Astrocyte (in vitro differentiated cells and primary cell): ENCODE data around the gene TRAF3IP3.

Experiments used
- EZH2 ChIP-seq: IDR thresholded peaks from 2 replicates; pipeline ENCODE4 v1.6.1; 2012; ENCODE audit warnings: mild to moderate bottlenecking, low read length, inconsistent platforms; ENCODE audit not compliant: insufficient read depth
- TF ChIP-seq, protein P1 (sequence below): IDR thresholded peaks from 2 replicates; pipeline ENCODE4 v1.5.1; 2011; ENCODE audit warnings: low read depth, mild to moderate bottlenecking, inconsistent platforms, low read length, moderate library complexity; ENCODE audit not compliant: insufficient read depth

GRCh38 chr1:209831615-209832014 is 75.8 kb downstream of the TRAF3IP3 start:
- TF ChIP-seq, protein P1, sequence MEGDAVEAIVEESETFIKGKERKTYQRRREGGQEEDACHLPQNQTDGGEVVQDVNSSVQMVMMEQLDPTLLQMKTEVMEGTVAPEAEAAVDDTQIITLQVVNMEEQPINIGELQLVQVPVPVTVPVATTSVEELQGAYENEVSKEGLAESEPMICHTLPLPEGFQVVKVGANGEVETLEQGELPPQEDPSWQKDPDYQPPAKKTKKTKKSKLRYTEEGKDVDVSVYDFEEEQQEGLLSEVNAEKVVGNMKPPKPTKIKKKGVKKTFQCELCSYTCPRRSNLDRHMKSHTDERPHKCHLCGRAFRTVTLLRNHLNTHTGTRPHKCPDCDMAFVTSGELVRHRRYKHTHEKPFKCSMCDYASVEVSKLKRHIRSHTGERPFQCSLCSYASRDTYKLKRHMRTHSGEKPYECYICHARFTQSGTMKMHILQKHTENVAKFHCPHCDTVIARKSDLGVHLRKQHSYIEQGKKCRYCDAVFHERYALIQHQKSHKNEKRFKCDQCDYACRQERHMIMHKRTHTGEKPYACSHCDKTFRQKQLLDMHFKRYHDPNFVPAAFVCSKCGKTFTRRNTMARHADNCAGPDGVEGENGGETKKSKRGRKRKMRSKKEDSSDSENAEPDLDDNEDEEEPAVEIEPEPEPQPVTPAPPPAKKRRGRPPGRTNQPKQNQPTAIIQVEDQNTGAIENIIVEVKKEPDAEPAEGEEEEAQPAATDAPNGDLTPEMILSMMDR: no peak
- no peak for TF ChIP-seq EZH2
